Epidermal melanocyte (primary cell): ENCODE measurements around the gene HTRA3.

Experiments used
- DNase-seq: peaks from one replicate; pipeline ENCODE4 v3.0.0; 2011; ENCODE audit warnings: low spot score; ENCODE audit not compliant: insufficient read length

Gene HTRA3

DNA sequence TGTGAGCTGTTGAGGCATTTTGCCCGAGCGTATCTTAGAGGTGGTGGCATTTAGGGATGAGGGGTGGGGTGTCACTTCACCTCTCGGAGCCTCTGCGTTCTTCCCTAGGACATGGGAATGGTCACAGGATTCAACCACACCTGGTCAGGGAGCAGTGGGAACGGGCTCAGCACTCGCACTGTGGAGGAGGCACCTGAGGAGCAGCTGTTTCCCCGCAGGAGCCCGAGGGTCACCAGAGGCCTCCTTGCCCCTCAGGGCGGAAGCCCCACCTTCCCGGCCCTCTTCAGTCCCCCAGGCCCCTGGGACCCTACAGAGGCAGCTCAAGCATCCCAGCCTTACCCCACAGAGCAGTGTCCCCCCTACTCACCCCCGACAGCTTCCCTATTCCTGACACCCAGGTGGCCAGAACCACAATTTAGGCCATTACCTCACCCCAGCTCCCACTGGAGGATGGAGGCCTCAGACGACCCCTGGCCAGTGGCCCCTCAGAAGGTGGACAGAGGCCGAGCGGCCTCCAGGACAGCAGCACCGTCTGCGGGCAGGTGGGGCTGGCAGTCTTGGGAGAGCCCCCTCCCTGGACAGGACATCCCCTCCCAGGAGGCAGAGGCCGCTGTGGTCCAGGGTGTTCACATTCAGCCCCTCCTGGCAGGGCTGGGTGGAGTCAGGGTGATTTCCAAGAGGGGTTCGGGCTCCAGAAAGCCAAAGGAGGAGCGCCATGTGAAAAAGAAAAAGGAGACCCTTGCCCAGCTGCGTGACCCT, 4.2 kb upstream of the HTRA3 start:
- no peak for DNase-seq

- no peak for DNase-seq
These were observed 3.5 kb upstream of the HTRA3 start for GRCh38 chr4:8266088-8266487.

- no peak for DNase-seq
These were observed 3.0 kb upstream of the HTRA3 start for GRCh38 chr4:8266508-8266907.

- no peak for DNase-seq
These were observed 2.5 kb upstream of the HTRA3 start for GRCh38 chr4:8267077-8267476.

- DNase-seq: no peak
These were observed 1.3 kb upstream of the HTRA3 start for GRCh38 chr4:8268211-8268610.

DNA sequence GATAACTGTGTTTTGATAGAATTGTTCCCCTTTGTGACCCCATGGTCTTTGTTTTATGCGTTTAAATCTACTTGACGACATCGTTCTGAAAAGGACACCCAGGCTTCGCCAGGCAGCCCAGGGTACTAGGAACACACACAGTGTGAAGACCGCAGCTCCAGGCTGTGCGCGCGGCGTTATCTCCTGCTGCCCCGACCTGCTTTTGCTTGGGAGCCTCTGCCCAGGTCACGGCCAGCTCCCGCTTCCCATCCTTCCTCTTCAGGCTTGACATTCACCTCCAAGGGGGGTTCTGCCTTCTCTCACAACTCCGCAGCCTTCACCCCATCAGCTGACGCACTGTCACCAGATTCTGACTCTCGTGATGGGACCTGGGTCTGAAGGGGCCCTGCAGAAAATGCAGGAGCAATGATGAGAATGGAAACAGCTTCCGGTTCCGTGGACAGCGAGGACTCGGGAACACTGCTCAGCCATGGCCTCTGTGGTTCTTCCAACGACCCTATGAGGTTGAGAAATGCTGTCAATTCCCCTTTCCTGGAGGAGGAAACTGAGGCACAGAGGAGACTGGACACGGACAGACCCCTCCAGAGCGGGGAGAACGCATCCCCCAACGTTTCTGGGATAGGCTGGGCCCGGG, 536 bp upstream of the HTRA3 start:
- no peak for DNase-seq

DNA sequence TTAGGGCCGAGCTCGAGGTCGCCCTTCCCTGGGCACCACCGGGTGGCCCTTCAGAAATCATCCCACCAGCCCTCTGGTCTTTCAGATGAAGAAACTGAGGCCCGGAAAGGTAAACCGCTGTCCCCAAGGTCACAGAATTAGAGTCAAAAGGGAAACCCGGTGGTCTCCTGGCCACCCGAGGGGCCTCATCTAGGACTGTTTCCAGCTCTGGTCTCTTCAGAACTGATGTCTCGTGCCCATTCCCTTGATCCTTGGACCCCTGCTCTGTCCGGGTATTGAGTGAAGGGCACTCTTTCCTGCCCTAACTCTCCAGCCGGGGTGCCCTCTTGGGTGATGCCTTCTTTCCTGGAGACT, 841 bp downstream of the HTRA3 start:
- no peak for DNase-seq

DNA sequence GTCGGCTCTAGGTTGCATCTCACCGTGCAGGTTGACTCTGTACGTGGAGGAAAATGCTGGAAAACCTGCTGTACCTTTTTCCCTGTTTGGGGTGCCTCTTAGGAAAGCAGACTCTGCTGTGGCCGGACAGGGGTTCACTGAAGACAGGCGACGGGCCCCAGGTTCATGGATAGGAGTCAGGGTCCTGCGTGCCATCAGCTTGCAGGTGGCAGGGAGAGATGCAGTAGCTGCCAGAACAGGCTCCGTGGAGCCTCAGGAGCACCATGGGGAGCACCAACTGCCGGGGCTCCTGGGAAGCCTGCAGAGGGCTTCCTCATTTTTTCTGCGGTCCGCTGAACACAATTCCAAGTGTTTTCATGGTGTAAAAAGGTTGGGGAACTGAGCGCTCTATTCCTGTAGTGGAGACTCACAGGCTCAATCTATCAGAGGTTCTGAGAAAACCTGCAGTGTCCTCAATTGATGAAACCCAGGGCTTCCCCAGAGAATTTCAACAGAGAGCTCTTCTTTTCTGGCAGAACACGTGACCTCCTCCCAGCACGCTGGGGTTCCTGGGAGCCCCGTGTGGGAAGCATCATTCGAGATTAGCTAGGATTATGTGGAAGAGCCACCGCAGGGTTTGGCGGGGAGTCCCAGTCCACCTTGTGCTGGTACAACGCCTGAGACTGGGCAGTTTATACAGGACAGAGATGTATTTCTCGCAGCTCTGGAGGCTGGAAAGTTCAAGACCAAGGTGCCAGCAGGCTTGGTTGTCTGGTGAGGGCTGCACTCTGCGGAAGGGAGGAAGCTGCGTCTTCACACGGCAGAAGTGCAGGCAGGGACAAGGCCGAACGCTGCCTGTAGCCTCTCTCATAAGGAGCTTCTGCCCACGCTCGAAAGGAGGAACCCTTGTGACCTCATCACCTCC, 1.6 kb downstream of the HTRA3 start:
- DNase-seq: no peak

DNA sequence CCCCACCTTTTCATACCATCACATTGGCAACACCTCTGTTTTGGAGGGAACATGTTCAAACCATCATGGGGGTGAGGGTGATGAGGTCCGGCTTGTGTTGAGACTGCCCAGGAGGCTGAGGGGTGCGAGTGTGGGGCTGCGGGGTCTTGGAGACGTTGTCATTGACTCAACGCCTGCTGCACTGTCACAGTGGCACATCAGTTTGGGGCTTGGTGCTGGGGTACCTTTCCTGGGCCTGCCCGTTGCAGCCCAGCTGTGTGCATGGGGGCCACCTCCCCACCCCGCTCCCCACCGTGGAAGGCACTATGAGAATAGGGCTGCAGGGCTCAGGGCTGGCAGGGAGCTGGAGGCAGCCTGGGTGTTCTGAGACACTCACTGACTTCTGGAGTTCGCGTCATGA, 2.3 kb downstream of the HTRA3 start:
- no peak for DNase-seq

GRCh38 chr4:8272472-8273428, 3.2 kb downstream of the HTRA3 start:
- DNase-seq: no peak

GRCh38 chr4:8273450-8273849, 3.9 kb downstream of the HTRA3 start:
- no peak for DNase-seq

DNA sequence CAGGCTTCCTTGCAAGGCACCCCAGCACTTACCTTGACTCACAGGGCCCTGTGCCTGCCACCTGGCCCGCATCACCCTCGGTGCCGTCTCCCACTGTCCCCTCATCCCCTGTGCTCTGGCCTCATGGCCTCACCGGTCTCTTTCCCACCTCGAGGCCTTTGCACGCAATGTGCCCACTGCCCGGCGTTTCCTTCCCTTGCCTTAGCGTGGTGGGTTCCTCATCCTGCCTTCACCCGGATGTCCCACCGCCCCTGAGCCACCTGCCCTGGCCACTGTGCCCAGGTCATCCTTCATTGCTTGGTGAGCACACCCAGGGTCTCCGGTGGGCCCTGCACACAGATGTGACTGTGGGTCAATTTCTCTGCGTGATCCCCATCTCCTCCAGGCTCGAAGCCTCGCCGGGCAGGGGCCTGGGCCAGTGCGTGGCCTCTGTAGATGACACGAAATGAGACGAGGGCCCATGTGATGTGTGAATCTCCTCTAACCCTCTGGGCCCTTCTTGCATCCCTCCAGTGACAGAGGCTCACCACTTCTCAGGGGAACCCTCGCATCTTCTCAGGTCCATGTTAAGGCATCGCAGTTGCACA, 4.6 kb downstream of the HTRA3 start:
- DNase-seq: no peak

- peak; percentile 68 for DNase-seq
These were observed 5.4 kb downstream of the HTRA3 start for GRCh38 chr4:8274765-8275547.

- no peak for DNase-seq
These were observed 6.0 kb downstream of the HTRA3 start for GRCh38 chr4:8275548-8275910.

GRCh38 chr4:8276358-8277240, 7.0 kb downstream of the HTRA3 start:
- DNase-seq: no peak

GRCh38 chr4:8277356-8278008, 7.9 kb downstream of the HTRA3 start:
- no peak for DNase-seq

DNA sequence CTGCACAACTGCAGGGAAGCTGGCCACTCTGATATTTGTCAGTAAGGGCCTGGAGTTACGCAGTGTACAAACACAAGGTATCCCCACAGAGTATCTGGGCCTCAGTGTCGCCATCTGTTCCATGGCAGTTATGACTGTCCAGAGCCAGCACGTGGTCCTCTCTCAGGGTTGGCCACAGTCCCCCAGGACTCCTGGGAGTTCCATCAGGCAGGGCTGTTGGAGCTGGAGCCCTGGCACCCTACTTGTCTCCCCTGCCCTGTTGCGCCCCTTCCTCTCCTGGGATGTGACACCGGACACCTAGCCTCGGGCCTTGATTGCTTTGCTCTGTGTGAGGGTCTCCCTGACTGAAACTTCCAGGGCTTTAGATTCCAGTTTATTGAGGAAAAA, 8.4 kb downstream of the HTRA3 start:
- DNase-seq: no peak

DNA sequence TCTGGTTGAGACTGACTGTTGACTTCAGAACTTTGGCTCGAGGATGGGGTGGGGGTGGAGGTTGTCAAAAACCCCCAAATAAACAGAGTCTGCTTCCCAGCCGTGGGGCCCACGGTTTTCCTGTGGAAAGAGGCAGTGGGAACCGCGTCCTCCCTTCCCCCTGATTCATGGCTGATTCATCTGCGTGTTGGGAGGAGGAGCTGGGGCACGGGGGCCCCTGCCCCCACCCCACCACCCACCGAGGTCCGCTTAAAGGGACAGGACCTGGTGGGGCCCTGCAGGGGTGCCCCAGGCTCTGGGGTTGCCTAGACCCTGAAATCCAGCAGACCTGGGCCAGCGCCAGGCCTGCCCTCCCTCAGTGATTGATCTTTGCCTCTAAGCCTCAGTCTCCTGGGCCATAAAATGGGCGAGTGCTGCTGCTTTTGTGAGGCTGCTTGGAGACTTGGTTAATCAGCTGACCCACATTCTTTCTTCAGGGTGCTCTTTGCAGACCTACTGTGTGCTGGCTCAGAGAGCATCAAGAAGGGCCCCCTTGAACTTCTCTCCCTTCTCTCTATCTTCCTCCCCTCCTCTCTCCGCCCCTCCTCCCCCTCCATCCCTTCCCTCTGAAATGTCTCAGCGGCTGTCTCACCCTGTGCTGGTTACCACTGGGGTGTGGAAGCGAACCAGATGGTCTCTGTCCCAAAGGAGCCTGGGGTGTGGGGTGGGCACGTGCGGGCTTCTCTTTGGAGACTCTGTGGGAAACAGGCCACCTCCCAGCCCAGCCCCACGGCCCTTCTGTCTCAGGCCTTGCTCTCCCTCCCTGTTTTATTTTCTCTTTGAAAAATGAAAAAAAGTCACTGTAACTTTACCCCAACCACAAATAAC, 9.1 kb downstream of the HTRA3 start:
- no peak for DNase-seq
